Renal pelvis (tissue), 4 donors: Measurements from ENCODE around the gene NR3C2. TPM values are rescaled to one million over a fixed set of nuclear protein-coding genes. Genes with fewer than 3 reads are reported as not detected.

ENCODE experiments used
- DNase-seq: peaks from one replicate; pipeline ENCODE4 v3.0.0-alpha.2; 2013
- polyA plus RNA-seq, 3 donors: library from polyadenylated mRNA; unstranded; fragments of 120-200 nt; gene quantifications; one replicate each; pipeline ENCODE4 v1.2.1, GENCODE V29; 2013; ENCODE audit not compliant: insufficient read length in 3 of 3

The NR3C2 gene
- polyA plus RNA-seq, 3 donors = 13.1 to 15.9 (median 14.0) TPM

DNA sequence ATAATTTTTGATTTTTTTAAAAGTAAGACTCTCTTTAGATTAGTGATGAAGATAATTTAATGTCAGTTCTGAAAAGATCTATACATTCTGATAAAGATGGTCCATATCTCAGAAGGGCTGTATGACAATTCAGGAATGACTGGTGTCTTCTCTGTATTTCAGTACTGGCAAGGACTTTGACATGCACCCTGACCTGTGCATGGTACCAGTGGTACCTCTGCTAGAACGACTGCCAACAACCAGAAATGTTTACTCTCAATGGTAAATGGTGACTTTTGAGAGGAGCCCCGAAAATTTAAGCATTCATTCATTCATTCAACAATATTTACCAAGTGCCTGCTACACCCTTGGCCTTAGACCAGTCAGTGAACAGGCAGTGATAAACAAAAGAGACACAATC, 4.8 kb downstream of the NR3C2 start:
- DNase-seq = no peak

DNA sequence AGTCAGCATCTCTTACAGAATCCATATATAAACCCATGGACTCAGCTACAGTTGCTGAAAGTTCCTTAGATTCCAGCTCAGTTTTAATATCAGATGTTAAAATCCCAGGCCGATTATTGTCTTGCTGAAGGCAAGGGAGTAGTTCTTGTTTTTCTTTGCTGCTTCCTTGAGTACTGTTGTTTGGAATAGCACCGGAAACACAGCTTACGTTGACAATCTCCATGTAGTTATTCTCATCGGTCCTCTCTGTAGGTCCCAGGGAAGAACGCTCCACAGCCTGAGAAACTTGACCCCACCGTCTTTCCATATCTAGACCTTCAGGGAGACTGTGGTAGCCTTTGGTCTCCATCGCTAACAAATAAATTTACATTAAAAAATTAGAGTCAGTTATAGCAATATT, 5.7 kb downstream of the NR3C2 start:
- no peak for DNase-seq

DNA sequence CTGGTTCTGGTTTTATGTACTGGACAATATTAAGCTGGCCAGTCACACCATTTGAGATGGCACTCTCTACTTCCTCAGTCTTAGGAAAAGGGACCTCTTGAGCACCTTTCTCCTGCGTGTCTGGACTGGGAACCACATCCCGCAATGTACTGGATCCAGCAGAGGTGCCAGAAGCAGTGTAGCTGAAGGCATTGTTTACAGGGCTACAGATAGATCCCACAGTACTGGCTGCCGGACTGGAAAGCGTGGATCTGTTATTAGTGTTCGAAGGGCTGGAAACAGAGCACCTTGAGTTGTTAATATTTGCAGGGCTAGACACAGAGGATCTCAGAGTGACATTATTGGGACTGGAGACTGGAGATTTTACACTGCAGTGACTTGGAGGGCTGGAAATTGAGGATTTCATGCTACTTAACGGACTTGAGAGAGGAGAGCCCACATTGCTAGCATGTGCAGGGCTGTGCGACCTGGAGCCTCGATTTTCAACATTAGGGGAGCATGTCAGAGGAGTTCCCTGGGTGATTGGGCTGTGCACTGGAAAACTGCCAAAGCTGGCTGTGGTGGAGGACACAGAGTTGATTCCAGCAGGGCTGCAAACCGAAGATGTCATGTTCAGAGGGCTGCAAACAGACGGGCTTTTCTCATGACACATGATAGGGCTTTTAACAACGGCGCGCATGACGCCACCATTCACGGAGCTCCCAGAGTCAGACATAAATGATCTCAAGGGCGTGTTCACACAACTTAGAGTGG, 6.4 kb downstream of the NR3C2 start:
- DNase-seq = no peak

DNA sequence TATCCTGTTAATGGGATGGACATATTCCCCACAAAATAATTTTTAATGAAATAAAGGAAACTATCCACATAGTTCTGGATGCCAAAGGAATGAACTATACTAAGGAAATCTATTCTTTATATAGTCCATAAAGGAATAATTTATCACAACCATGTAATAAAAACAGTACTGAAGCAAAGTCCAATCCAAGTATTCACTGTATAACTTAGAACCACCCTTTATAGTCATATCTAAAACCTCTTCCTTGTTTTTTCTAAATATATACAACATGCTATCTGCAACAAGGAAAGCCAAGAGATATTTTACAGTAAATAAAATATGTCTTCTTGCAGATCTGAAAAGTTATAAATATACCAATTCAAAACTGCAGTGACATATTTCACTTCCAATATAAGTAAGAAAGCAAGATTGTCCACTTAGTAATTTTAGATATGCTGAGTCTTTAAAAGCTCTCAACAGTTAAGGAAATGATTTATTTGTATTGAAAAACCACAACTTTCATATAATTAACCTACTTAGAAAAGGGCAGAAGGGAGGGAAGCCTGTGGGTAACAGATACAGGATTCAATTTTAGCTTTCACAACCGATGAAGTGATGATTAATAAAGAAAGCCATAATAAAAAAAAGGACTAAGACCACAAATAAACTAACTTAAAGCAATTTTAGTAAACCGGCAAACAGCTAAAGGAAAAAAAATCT, 8.0 kb downstream of the NR3C2 start:
- DNase-seq = no peak

DNA sequence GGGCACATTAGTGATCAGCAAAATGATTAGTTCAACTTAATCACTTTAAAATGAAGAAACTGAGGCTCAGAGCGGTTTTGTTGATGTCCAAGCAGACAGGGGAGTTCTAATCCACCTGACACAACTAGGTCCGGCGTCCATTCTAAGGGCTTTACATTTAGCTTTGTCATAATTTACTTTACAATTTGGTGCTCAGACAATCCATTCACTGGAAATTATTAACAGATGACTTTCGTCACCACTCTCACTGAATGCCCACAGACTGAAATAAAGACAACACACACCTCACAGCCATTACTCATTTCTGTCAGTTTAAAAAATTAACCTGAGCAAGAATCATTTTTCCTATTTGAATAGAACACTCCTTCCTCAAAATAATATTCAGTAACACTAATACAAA, 10.8 kb downstream of the NR3C2 start:
- no peak for DNase-seq

DNA sequence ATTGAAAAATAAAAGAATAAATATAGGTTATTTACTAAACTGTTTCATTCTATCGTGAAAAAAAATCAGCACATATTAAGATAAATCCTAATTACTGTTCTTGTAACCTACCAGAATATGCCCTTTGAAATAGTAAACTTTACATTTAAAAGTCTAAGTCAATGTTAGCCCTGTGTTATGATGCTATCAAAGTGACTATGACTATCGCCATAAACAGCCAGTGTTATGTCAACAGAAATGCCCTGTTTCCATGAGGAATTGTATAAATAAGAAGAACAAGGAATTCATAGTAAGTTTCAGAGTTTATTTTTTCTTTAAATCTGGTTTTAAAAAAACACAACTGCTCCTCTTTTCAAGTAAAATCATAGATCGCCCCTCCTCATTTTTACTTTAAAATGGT, 11.4 kb downstream of the NR3C2 start:
- no peak for DNase-seq

DNA sequence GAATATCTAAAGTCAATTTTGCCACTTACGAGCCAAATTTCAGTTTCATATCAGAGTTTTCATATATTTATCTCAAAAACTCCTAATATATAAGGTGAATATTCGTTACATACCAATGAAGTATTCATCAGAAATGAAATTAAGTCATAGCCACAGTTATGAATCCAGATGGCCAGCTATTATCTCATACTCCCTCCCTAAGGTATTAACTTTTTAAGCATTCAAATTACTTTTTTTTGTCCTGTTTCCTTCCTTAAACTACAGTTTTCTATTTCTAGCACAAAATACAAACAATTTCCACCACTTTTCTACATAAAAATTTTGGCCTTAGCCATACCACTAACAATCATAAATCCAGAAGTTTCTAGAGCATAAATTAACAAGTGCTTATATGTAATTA, 13.0 kb downstream of the NR3C2 start:
- DNase-seq = no peak

DNA sequence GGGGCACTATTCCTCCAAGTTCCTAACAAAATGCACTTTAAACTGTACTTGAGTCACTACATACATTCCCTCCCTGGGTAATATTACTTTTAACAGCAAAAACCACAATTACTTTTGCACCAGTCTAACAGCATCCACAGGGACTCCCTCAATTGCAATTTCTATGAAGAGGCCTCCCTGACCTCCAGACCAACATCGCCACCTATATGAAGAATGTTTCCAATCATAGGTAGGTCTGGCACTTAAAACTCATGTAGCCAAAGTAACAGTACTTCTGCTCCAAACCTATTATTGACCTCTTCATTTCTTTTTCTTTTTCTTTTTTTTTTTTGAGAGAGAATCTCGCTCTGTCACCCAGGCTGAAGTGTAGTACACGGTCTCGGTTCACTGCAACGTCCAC, 15.6 kb downstream of the NR3C2 start:
- DNase-seq = no peak

DNA sequence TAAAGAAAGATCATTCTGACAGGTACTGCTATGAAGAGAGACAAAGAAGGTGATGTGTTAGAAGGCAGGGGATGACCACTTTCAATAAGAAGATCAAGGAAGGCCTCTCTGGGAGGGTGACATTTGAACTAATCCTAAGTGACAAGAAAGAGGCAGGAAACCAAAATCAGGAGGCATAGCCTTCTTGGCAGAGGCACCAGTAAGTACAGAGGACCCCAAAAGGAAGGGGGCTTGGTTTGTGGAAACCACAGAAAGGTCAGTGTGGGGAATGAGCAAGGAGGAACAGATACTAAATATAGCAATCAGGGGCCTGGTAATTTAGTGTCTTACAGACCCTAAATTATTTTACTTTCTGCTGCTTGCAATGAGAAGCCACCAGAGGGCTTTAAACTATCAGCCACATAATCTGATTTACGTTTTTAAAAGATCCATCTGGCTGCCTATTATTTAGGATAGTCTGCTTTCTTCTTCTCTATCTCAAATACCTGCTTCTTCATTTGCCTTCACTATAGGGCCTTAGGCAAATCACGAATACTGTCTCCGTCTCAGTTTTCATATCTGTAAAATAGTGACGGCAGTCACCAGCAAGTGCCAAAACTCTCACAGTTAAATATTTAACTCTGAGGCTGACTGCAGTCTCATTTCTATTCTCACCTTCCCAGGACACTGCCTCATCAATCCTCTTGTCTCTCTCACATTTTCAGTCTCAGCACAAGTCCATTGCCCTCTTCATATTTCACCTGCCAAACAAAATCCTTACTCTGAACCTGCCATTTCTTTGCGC, 16.7 kb downstream of the NR3C2 start:
- no peak for DNase-seq

DNA sequence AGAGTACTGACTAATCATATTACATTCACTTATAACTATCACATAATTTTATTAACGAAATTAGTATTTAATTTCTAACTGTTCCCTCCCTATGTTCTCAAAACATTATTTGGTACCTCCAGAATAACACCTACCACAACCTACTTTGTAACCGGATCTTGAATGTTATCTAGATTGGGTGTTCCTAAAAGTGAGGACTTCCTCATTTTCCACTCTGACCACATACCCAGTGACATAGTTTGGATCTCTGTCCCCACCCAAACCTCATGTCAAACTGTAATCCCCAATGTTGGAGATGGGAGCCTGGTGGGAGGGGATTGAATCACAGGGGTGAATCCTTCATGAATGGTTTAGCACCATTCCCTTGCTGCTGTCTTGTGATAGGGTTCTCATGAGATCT, 21.8 kb downstream of the NR3C2 start:
- no peak for DNase-seq

DNA sequence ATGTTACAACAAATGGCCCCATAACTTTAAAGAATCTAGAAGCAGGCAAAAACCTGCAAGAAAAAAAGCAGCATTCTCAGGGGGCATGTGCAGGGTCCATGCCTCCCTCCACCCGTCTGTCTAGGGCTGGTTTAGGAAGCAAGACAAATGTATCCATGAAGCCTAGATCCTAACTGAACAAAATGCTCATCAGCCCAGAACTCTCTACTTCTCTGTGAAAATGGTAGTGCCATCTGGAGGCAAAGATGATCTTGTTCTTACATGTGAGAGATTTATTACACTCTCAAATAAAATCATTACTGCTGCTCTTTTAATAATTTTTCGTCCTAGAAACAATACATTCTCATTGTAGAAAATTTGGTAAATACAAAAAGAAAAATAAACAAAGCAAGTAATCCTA, 26.7 kb downstream of the NR3C2 start:
- DNase-seq = no peak

DNA sequence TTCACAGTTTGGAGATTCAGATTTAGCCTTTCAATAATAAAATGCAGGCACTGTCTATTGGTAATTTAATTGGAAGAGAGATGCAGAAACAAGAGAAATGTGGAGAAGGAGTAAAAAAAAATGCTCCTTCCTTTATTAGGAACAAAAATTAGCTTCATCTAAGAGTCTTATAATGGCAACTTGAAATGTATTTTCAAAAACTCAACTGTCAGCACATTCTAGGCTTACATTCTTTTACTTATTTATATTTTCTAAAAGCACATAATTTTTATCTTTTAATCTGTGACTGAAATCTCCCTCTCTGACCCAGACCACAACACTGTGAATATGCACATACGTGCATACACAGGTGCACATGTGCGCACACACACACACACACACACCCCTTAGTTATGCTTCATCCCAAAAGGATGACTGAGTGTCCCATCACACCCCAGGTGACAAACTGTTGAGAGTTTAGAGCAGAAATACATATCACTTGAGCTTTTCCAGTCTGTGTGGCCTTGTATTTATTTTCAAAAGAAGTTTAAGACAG, 29.7 kb downstream of the NR3C2 start:
- DNase-seq = no peak

DNA sequence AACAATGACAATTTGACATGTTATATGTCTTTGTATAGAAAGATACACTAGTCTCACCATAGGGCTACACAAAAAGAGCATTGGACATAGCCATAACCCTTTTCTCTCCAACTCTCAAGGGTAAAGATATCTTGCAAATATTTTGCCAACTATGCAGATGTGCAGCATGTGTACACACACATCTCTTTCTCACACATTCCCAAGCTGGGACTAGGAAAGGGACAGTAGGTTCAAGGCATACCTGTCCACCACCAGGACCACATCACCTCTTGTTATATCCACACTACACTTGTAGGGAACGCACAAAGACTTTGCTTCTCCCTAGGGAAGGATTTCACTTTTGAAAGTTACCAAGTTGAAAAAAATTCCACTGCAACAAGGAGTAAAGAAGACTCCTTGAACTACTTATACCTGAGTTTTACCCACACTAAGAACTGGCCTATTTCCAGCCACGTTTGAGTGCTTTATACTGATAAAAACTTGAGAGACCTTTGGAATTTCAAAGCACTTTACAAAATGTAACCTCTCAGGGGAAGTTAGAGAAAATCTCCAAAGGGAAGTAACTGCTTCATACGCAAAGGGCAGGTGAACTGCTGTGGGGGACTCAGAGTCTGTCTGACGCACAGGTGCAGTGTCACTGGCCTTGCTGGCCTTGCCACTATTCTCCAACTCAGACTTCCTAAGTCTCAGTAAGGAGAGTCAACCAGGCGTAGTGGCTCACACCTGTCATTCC, 36.9 kb downstream of the NR3C2 start:
- no peak for DNase-seq

DNA sequence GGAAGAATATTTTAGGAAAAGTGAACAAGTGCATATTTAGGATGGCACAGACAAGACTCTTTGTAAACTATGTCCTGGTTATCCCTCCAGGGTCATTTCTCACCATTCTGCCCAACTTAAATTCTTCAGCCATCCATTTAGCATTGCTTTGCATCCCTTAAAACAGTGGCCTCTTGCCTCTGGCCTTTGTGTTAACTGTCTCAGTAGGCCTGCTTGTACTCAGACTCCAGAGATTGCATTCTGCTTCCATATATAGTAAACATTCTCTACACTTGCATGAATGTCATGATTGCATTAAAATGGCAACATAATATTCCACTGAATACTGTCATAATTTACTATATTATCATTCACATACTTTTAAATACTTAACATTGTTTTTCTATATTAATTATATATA, 43.2 kb downstream of the NR3C2 start:
- DNase-seq = no peak

DNA sequence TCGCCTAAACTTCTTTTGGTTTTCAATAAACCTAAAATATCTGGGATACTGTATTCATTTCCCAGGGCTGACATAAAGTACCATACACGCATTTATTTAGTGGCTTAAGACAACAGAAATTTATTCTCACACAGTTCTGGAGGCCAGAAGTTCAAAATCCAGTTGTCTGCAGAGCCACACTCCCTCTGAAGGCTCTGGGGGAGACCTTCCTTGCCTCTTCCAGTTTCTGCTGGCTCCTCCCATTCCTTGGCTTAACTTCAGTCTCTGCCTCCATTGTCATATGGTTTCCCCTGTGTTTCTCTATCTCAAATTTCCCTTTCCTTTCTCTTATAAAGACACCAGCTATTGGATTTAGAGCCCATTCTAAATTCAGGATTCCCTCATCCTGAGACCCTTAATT, 44.4 kb downstream of the NR3C2 start:
- DNase-seq = no peak

DNA sequence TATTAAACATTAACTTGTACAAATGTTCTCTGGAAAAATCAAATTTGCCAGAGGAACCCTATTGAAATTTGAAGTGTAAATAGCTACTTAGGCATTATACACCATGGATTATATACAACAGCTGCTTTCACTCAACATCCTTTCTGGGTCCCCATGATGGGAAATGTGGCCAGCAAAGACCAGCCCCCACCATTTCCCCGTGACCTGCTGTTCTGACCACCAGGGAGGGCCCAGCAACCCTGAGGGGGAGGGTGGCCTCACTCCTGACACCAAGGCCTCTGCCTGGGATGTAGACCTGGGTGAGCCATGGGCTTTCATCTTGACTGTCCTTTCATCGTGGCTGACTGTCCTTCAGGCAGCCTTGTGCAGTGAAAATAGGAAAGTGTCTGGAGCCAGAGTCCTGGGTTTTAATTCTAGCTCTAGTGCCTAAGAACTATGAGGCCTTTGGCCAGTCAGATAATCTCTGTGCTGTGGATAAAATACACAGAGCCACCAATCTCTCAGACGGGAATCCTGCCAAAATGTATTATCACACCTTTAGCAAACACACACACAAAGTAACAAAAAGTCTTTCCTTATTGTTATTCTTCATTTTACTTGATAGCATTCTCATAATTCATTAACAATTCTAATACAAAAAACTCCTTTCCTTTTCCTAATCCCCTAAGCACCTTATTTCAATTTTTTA, 45.1 kb downstream of the NR3C2 start:
- DNase-seq = peak; percentile 40

DNA sequence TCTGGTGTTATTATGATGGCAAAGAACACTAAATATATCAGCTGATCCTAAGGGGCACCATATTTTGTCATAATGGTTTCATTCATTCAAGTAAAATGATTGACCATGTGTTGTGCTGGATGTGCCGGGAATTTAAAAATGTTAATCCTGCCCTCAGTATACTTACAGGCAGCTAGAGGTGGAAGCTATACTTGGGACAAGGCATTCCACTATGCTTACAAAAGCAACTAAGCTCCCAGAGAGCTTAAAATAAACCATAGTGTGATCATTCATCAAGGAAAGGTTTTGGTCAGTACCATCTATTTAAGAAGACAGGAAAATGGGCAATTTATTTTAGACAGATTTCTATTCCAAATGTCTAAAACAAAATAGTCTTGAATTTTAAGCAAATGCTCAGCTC, 46.4 kb downstream of the NR3C2 start:
- DNase-seq = no peak

DNA sequence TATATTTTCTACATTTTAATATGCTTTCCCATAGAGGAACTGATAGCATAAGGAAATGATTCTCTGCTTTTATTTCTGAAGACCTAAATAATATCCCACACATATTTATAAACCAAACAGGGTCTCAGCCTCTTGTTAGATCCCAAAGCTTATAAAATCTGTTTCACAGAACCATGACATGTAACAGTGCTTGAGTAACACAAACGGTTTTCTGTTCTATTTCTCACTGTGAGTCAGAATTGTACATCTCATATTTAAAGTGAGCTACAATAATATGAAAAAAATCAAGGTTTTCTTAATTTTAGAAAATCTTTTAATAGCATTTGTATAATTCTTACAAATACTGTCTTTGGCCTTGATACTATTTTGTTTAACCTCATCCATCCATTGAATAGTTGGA, 51.2 kb downstream of the NR3C2 start:
- DNase-seq = no peak

DNA sequence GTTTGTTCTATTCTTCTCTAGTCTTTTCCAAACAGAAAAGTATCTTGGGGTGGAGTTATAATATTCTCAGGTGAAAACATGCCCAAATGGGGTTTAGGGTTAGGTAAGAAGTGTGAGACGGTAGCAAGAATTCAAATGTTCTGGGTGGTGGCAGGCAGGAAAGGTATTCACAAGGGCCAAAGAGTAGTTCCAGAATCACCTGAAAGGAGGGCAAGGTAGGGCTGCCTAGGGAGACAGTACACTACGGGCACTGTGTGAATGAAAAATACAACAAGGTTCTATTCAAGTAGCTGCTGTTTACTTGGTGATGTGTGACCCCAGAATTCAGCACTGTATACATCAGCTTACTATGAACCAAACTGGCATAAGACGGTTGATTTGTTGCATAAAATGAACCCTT, 51.9 kb downstream of the NR3C2 start:
- no peak for DNase-seq

DNA sequence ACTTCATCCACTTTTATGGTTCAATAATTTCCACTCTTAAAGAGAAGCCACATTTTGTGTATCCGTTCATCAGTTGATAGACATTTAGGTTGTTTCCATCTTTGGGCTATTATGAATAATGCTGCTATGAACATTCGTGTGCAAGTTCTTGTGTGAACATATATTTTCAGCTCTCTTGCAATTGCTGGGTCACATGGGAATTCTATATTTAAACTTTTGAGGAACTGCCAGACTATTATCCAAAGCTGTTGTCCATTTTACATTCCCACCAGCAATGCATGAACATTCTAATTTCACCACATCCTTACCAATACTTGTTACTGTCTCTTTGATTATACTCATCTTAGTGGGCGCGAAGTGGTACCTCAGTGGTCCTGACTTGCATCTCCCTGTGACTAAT, 61.9 kb downstream of the NR3C2 start:
- DNase-seq = no peak

DNA sequence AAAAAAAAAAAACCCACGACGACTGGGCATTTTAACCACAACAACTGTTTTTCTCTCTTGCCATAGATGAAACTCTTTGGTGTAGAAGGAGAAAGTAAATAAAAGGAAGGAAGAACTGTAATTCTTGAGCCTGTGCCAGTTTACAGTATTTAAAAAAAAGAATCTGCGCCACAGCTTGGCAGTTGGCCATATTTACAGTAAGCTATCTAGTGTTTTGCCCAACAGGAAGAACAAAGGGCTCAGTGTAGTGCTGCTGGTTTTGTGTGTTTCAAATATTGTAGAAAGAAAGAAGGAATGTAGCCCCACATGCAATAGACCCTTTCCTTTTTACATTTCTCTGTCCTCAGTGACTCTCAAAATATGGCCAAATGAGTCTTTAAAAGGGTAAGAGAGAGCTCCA, 66.1 kb downstream of the NR3C2 start:
- DNase-seq = peak; percentile 30
